ENCODE measurements around the gene SERPINA9.
"Not testable (repeated sequence)": the region's sequence is repeated elsewhere in the genome, so short reads cannot be mapped to it uniquely, and the experiment has no call there.

Gene SERPINA9

GRCh38 chr14:94476023-94476422 lies at the start of gene SERPINA9:
TSS of gene SERPINA9 (minus strand) at chr14:94476197. CDS start at chr14:94469840, 6,357 bp downstream.
- no peak for DNase-seq (ENCODE audit: low read depth in 2 of 2)

- DNase-seq (ENCODE audit: low read depth in 2 of 2) = no peak
Observed at GRCh38 chr14:94524093-94524492, 48.1 kb upstream of the SERPINA9 start.

GRCh38 chr14:94523265-94523664 lies 47.3 kb upstream of the SERPINA9 start:
- no peak for DNase-seq (ENCODE audit: low read depth in 2 of 2)

GRCh38 chr14:94522115-94522724 lies 46.2 kb upstream of the SERPINA9 start:
- DNase-seq (ENCODE audit: low read depth in 2 of 2) = no peak

- no peak for DNase-seq (ENCODE audit: low read depth in 2 of 2)
Observed at GRCh38 chr14:94521375-94522114, 45.5 kb upstream of the SERPINA9 start.

- DNase-seq (ENCODE audit: low read depth in 2 of 2) = no peak
Observed at GRCh38 chr14:94517641-94518257, 41.8 kb upstream of the SERPINA9 start.

- no peak for DNase-seq (ENCODE audit: low read depth in 2 of 2)
Observed at GRCh38 chr14:94517248-94517640, 41.2 kb upstream of the SERPINA9 start.

GRCh38 chr14:94515856-94516255 lies 39.9 kb upstream of the SERPINA9 start:
- no peak for DNase-seq (ENCODE audit: low read depth in 2 of 2)

GRCh38 chr14:94515426-94515825 lies 39.4 kb upstream of the SERPINA9 start:
- no peak for DNase-seq (ENCODE audit: low read depth in 2 of 2)

- no peak for DNase-seq (ENCODE audit: low read depth in 2 of 2)
Observed at GRCh38 chr14:94514351-94514750, 38.4 kb upstream of the SERPINA9 start.

GRCh38 chr14:94510481-94510880 lies 34.5 kb upstream of the SERPINA9 start:
- not testable (repeated sequence) for DNase-seq (ENCODE audit: low read depth in 2 of 2)

- no peak for DNase-seq (ENCODE audit: low read depth in 2 of 2)
Observed at GRCh38 chr14:94509356-94509755, 33.4 kb upstream of the SERPINA9 start, which contains the start of gene SERPINA12. TSS of gene SERPINA12 (minus strand) at chr14:94509469. CDS start at chr14:94498397, 11,072 bp downstream.

GRCh38 chr14:94505641-94506040 lies 29.6 kb upstream of the SERPINA9 start:
- no peak for DNase-seq (ENCODE audit: low read depth in 2 of 2)

- no peak for DNase-seq (ENCODE audit: low read depth in 2 of 2)
Observed at GRCh38 chr14:94505206-94505605, 29.2 kb upstream of the SERPINA9 start.

- DNase-seq (ENCODE audit: low read depth in 2 of 2) = no peak
Observed at GRCh38 chr14:94501588-94502516, 25.9 kb upstream of the SERPINA9 start.

- no peak for DNase-seq (ENCODE audit: low read depth in 2 of 2)
Observed at GRCh38 chr14:94500264-94500663, 24.3 kb upstream of the SERPINA9 start.

- DNase-seq (ENCODE audit: low read depth in 2 of 2) = no peak
Observed at GRCh38 chr14:94499673-94500072, 23.7 kb upstream of the SERPINA9 start.

GRCh38 chr14:94498215-94498614 lies 22.2 kb upstream of the SERPINA9 start:
- DNase-seq (ENCODE audit: low read depth in 2 of 2) = no peak

- no peak for DNase-seq (ENCODE audit: low read depth in 2 of 2)
Observed at GRCh38 chr14:94494085-94494484, 18.1 kb upstream of the SERPINA9 start.

GRCh38 chr14:94491511-94491910 lies 15.5 kb upstream of the SERPINA9 start:
- no peak for DNase-seq (ENCODE audit: low read depth in 2 of 2)

GRCh38 chr14:94489336-94489735 lies 13.3 kb upstream of the SERPINA9 start:
- no peak for DNase-seq (ENCODE audit: low read depth in 2 of 2)

GRCh38 chr14:94486883-94487282 lies 10.9 kb upstream of the SERPINA9 start:
- DNase-seq (ENCODE audit: low read depth in 2 of 2) = no peak

Data from stimulated activated CD8-positive, alpha-beta memory T cell treated with anti-CD3 and anti-CD28 coated beads, Interleukin-2, amount 100 ng/mL, for 48 hours (primary cell).